ENCODE data around the gene PFN4. TPM values are rescaled to one million over a fixed set of nuclear protein-coding genes. Genes with fewer than 3 reads are reported as not detected.

PFN4 gene
- total RNA-seq, 1 experiment from 2014 or later: not detected

DNA sequence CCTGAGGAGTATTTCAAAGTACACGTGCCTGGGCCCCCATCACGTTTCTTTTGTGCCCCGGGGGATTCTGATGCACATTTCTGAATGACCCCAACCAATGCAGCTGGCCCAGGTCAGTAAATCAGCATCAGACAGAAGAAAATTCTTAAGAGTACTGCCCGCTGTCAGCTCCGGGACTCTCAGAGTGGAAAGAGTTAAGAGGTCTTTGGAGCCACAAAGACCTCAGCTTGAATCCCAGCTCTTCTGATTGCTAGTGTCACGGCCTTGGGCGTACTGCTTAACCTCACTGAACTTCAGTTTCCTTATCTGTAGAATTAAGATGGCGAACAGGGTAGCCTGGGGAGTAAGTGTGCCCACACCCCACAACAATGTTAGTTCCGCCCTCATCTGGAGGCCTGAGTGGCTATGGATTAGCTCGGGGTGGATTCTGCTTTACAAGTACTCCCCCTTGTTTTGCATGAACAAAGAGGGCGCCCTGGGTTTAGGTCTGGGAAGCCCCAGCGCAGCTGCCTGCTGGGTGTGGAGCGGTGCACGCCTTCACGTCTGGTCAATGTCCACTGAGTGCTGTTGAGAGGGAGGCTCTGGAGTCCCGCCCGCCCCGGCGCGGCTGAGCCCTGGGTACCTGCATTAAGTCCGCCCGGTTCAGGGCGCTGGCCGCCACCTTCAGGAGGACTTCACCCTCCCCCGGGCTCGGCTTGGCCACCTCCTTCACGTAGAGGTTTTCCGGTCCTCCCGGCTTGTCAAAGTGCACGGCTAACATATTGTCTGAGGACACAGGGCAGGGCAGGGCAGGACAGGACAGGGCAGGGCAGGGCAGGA is 39.4 kb downstream of the PFN4 start (continued):
- TF ChIP-seq, protein P1, sequence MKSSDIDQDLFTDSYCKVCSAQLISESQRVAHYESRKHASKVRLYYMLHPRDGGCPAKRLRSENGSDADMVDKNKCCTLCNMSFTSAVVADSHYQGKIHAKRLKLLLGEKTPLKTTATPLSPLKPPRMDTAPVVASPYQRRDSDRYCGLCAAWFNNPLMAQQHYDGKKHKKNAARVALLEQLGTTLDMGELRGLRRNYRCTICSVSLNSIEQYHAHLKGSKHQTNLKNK (CRISPR knock-in tag; IDR thresholded peaks at IDR 0.05): no peak
- TF ChIP-seq ZNF232 (CRISPR knock-in tag; IDR thresholded peaks at IDR 0.05) (peak; percentile 21; the same call in 1 of the 2 replicates), PRRX2 (CRISPR knock-in tag; IDR thresholded peaks at IDR 0.05) (no peak), MXD4 (CRISPR knock-in tag; IDR thresholded peaks at IDR 0.05; ENCODE audit: borderline replicate concordance) (no peak), FOXJ3 (CRISPR knock-in tag; IDR thresholded peaks at IDR 0.05; ENCODE audit: borderline replicate concordance) (peak; percentile 18; the same call in 1 of the 2 replicates), ZNF121 (CRISPR knock-in tag; IDR thresholded peaks at IDR 0.05) (peak; percentile 100), JAZF1 (CRISPR knock-in tag; IDR thresholded peaks at IDR 0.05) (no peak), ZNF219 (CRISPR knock-in tag; IDR thresholded peaks at IDR 0.05; ENCODE audit: borderline replicate concordance) (0 out of 2 replicates have a peak, but pooled peaks have one; percentile 53), GABPB1 (CRISPR knock-in tag; IDR thresholded peaks at IDR 0.05) (peak; percentile 62), NFE2L1 (CRISPR knock-in tag; IDR thresholded peaks at IDR 0.05) (no peak), TEAD4 (CRISPR knock-in tag; IDR thresholded peaks at IDR 0.05) (no peak), NR2C2 (CRISPR knock-in tag; IDR thresholded peaks at IDR 0.05) (no peak), NFYB (CRISPR knock-in tag; conservative IDR thresholded peaks at IDR 0.05; ENCODE audit: low read depth) (no peak), FOXK1 (CRISPR knock-in tag; IDR thresholded peaks at IDR 0.05) (no peak)
- TF ChIP-seq, protein P2, sequence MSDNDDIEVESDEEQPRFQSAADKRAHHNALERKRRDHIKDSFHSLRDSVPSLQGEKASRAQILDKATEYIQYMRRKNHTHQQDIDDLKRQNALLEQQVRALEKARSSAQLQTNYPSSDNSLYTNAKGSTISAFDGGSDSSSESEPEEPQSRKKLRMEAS (CRISPR knock-in tag; IDR thresholded peaks at IDR 0.05): peak; percentile 74
- TF ChIP-seq, protein P3, sequence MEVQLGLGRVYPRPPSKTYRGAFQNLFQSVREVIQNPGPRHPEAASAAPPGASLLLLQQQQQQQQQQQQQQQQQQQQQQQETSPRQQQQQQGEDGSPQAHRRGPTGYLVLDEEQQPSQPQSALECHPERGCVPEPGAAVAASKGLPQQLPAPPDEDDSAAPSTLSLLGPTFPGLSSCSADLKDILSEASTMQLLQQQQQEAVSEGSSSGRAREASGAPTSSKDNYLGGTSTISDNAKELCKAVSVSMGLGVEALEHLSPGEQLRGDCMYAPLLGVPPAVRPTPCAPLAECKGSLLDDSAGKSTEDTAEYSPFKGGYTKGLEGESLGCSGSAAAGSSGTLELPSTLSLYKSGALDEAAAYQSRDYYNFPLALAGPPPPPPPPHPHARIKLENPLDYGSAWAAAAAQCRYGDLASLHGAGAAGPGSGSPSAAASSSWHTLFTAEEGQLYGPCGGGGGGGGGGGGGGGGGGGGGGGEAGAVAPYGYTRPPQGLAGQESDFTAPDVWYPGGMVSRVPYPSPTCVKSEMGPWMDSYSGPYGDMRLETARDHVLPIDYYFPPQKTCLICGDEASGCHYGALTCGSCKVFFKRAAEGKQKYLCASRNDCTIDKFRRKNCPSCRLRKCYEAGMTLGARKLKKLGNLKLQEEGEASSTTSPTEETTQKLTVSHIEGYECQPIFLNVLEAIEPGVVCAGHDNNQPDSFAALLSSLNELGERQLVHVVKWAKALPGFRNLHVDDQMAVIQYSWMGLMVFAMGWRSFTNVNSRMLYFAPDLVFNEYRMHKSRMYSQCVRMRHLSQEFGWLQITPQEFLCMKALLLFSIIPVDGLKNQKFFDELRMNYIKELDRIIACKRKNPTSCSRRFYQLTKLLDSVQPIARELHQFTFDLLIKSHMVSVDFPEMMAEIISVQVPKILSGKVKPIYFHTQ (CRISPR knock-in tag; IDR thresholded peaks at IDR 0.05): no peak
- TF ChIP-seq, protein P4, sequence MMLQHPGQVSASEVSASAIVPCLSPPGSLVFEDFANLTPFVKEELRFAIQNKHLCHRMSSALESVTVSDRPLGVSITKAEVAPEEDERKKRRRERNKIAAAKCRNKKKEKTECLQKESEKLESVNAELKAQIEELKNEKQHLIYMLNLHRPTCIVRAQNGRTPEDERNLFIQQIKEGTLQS (CRISPR knock-in tag; conservative IDR thresholded peaks at IDR 0.05): no peak
- TF ChIP-seq, protein P5, sequence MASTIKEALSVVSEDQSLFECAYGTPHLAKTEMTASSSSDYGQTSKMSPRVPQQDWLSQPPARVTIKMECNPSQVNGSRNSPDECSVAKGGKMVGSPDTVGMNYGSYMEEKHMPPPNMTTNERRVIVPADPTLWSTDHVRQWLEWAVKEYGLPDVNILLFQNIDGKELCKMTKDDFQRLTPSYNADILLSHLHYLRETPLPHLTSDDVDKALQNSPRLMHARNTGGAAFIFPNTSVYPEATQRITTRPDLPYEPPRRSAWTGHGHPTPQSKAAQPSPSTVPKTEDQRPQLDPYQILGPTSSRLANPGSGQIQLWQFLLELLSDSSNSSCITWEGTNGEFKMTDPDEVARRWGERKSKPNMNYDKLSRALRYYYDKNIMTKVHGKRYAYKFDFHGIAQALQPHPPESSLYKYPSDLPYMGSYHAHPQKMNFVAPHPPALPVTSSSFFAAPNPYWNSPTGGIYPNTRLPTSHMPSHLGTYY (CRISPR knock-in tag; IDR thresholded peaks at IDR 0.05): no peak

DNA sequence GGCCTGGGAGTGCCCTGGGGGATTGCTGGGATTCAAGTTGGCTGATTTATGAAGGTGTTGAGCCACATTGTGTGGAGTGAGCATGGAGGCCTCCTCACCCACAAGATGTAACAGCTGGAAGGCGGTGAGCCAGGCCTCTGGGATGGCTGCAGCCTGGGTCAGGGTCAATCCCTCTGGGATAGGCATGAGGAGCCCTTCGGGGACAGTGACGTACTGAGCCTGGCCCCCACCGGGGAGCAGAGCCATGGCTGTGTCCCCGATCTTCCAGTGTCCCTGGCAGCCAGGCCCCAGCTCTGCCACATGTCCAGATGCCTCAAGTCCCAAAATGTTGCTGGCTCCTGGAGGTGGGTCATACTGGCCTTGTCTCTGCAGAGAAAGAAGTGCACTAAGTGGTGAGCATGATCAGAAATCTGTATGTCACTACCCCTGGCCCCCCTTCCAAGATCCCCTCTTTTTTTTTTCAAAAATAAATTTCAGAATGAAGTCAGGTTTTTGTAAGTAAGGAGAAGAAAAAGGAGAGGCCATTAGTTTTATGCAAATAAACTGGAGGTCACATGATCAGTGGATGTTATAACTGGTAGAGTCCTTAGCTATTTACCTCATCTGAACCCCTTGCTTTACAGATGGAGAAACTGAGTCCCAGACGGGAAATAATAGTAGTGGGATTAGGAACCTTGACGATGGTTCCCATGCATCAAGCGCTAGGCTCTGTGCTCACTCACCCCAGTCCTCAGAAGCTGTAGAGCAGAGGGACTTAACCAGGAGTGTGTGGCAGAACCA is 40.2 kb downstream of the PFN4 start:
- no peaks in the 10 kb centered on the region for H3K27me3 Mint-ChIP-seq (ENCODE audit: low read depth)
- H3K36me3 Mint-ChIP-seq: peaks cover 38% of the 10 kb centered on the region
- peaks cover 22% of the 10 kb centered on the region for H3K4me1 Mint-ChIP-seq
- H3K4me3 Mint-ChIP-seq: peak overlapping the region; percentile 89
- ATAC-seq (no peak), DNase-seq (ENCODE audit: low spot score) (no peak)
- H3K9me3 Mint-ChIP-seq: no peaks in the 10 kb centered on the region
- peak overlapping the region; percentile 98 for H3K27ac Mint-ChIP-seq
- ChIA-PET CTCF (interaction anchor here (0.6 to 3.4 kb wide), 25 partner anchors 10 to 744 kb away, joined by 3 to 64 read pairs (median 8); partner anchors contain the start of genes ATAD2B, FAM228B, FKBP1B and PFN4), POLR2A (interaction anchor here (1.1 to 3.0 kb wide), 6 partner anchors 23 to 327 kb away, joined by 3 to 30 read pairs (median 10); partner anchors contain the start of genes ATAD2B, FAM228B and WDCP)
- TF ChIP-seq, protein P6, sequence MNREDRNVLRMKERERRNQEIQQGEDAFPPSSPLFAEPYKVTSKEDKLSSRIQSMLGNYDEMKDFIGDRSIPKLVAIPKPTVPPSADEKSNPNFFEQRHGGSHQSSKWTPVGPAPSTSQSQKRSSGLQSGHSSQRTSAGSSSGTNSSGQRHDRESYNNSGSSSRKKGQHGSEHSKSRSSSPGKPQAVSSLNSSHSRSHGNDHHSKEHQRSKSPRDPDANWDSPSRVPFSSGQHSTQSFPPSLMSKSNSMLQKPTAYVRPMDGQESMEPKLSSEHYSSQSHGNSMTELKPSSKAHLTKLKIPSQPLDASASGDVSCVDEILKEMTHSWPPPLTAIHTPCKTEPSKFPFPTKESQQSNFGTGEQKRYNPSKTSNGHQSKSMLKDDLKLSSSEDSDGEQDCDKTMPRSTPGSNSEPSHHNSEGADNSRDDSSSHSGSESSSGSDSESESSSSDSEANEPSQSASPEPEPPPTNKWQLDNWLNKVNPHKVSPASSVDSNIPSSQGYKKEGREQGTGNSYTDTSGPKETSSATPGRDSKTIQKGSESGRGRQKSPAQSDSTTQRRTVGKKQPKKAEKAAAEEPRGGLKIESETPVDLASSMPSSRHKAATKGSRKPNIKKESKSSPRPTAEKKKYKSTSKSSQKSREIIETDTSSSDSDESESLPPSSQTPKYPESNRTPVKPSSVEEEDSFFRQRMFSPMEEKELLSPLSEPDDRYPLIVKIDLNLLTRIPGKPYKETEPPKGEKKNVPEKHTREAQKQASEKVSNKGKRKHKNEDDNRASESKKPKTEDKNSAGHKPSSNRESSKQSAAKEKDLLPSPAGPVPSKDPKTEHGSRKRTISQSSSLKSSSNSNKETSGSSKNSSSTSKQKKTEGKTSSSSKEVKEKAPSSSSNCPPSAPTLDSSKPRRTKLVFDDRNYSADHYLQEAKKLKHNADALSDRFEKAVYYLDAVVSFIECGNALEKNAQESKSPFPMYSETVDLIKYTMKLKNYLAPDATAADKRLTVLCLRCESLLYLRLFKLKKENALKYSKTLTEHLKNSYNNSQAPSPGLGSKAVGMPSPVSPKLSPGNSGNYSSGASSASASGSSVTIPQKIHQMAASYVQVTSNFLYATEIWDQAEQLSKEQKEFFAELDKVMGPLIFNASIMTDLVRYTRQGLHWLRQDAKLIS (CRISPR knock-in tag; IDR thresholded peaks at IDR 0.05; ENCODE audit: borderline replicate concordance): no peak
- TF ChIP-seq, protein P7, sequence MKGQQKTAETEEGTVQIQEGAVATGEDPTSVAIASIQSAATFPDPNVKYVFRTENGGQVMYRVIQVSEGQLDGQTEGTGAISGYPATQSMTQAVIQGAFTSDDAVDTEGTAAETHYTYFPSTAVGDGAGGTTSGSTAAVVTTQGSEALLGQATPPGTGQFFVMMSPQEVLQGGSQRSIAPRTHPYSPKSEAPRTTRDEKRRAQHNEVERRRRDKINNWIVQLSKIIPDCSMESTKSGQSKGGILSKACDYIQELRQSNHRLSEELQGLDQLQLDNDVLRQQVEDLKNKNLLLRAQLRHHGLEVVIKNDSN (CRISPR knock-in tag; IDR thresholded peaks at IDR 0.05): 0 out of 2 replicates have a peak, but pooled peaks have one; percentile 11
- TF ChIP-seq, protein P8, sequence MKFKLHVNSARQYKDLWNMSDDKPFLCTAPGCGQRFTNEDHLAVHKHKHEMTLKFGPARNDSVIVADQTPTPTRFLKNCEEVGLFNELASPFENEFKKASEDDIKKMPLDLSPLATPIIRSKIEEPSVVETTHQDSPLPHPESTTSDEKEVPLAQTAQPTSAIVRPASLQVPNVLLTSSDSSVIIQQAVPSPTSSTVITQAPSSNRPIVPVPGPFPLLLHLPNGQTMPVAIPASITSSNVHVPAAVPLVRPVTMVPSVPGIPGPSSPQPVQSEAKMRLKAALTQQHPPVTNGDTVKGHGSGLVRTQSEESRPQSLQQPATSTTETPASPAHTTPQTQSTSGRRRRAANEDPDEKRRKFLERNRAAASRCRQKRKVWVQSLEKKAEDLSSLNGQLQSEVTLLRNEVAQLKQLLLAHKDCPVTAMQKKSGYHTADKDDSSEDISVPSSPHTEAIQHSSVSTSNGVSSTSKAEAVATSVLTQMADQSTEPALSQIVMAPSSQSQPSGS (CRISPR knock-in tag; IDR thresholded peaks at IDR 0.05; ENCODE audit: borderline replicate concordance, low read depth): no peak
- no peak for TF ChIP-seq ZNF416 (CRISPR knock-in tag; IDR thresholded peaks at IDR 0.05)
- TF ChIP-seq ZNF232 (CRISPR knock-in tag; IDR thresholded peaks at IDR 0.05): no peak
